ENCODE results near the gene TIE1. TPM values are rescaled to one million over a fixed set of nuclear protein-coding genes. Genes with fewer than 3 reads are reported as not detected.

Gene TIE1
- total RNA-seq, 1 donor from 2014 or later = 0.21 TPM

GRCh38 chr1:43334453-43335205, 33.8 kb downstream of the TIE1 start:
- H3K4me3 Mint-ChIP-seq = no peak overlapping the region
- no peak overlapping the region for H3K27ac ChIP-seq
- TF ChIP-seq, protein P1, sequence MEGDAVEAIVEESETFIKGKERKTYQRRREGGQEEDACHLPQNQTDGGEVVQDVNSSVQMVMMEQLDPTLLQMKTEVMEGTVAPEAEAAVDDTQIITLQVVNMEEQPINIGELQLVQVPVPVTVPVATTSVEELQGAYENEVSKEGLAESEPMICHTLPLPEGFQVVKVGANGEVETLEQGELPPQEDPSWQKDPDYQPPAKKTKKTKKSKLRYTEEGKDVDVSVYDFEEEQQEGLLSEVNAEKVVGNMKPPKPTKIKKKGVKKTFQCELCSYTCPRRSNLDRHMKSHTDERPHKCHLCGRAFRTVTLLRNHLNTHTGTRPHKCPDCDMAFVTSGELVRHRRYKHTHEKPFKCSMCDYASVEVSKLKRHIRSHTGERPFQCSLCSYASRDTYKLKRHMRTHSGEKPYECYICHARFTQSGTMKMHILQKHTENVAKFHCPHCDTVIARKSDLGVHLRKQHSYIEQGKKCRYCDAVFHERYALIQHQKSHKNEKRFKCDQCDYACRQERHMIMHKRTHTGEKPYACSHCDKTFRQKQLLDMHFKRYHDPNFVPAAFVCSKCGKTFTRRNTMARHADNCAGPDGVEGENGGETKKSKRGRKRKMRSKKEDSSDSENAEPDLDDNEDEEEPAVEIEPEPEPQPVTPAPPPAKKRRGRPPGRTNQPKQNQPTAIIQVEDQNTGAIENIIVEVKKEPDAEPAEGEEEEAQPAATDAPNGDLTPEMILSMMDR (IDR thresholded peaks at IDR 0.05) = no peak
- TF ChIP-seq EZH2 (IDR thresholded peaks at IDR 0.05) (no peak), EZH2phosphoT487 (IDR thresholded peaks at IDR 0.05) (no peak)
- H3F3A ChIP-seq (ENCODE audit: low read depth) = no peaks in the 10 kb centered on the region
- no peaks in the 10 kb centered on the region for H3K9me3 Mint-ChIP-seq
- H3K36me3 Mint-ChIP-seq = no peaks in the 10 kb centered on the region
- peaks cover 7% of the 10 kb centered on the region for H3K4me1 ChIP-seq
- H3K36me3 ChIP-seq = no peaks in the 10 kb centered on the region
- no peak overlapping the region for H3K9ac ChIP-seq
- H3K9me3 ChIP-seq (ENCODE audit: low read depth) = no peaks in the 10 kb centered on the region
- no peak for DNase-seq (ENCODE audit: low spot score)
- no peak overlapping the region for H3K4me3 ChIP-seq
- H2AFZ ChIP-seq (replicated peaks) = no peak overlapping the region
- peaks cover 16% of the 10 kb centered on the region for H3K4me1 Mint-ChIP-seq
- H3K27ac Mint-ChIP-seq = no peak overlapping the region
- no peaks in the 10 kb centered on the region for H3K79me2 ChIP-seq (ENCODE audit: low read depth)
- no peaks in the 10 kb centered on the region for H4K20me1 ChIP-seq (ENCODE audit: low read depth)
- H3K27me3 ChIP-seq = no peaks in the 10 kb centered on the region
- H3K27me3 Mint-ChIP-seq (ENCODE audit: insufficient read depth, low read depth) = peaks cover 12% of the 10 kb centered on the region
- H3K4me2 ChIP-seq = no peak overlapping the region

DNA sequence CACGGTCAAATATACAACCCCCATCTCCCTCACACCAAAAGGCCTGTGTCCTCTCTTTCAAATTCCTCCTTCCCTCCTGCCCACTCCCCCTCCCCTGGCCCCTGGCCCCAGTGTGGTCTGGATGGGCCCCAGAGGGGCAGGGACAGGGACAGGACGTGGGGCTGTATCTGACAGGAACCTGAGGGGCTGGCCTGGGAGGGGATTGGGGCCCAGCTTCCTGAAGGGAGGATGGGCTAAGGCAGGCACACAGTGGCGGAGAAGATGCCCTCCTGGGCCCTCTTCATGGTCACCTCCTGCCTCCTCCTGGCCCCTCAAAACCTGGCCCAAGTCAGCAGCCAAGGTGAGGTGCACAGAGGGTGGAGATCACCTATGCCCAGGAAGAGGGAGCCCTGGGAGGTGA, 36.8 kb downstream of the TIE1 start, which contains the start of gene MPL:
MPL (plus strand) TSS at position 231 of the 400 bp plus-strand sequence; CDS start at position 262, 31 bp downstream.
- Histone ChIP-seq H3K4me1 (peaks cover 7% of the 10 kb centered on the region), H3K4me3 (no peak within 1 kb of the TSS), H3K4me2 (no peak within 1 kb of the TSS), H3K27me3 (no peaks in the 10 kb centered on the region), H3F3A (ENCODE audit: low read depth) (no peaks in the 10 kb centered on the region), H3K27ac (no peak within 1 kb of the TSS), H4K20me1 (ENCODE audit: low read depth) (no peaks in the 10 kb centered on the region), H3K9ac (no peak within 1 kb of the TSS), H3K79me2 (ENCODE audit: low read depth) (no peaks in the 10 kb centered on the region), H2AFZ (replicated peaks) (no peak within 1 kb of the TSS), H3K36me3 (no peaks in the 10 kb centered on the region), H3K9me3 (ENCODE audit: low read depth) (no peaks in the 10 kb centered on the region)
- TF ChIP-seq EZH2phosphoT487 (IDR thresholded peaks at IDR 0.05) = no peak
- TF ChIP-seq EZH2 (IDR thresholded peaks at IDR 0.05) = no peak
- peaks cover 11% of the 10 kb centered on the region for H3K4me1 Mint-ChIP-seq
- H3K4me3 Mint-ChIP-seq = no peak within 1 kb of the TSS
- H3K36me3 Mint-ChIP-seq = no peaks in the 10 kb centered on the region
- H3K27me3 Mint-ChIP-seq (ENCODE audit: insufficient read depth, low read depth) = peaks cover 14% of the 10 kb centered on the region
- DNase-seq (ENCODE audit: low spot score) = no peak
- no peaks in the 10 kb centered on the region for H3K9me3 Mint-ChIP-seq
- H3K27ac Mint-ChIP-seq = no peak within 1 kb of the TSS

GRCh38 chr1:43338001-43338400, 37.2 kb downstream of the TIE1 start:
- peaks cover 14% of the 10 kb centered on the region for H3K27me3 Mint-ChIP-seq (ENCODE audit: insufficient read depth, low read depth)
- Histone ChIP-seq H3F3A (ENCODE audit: low read depth) (no peaks in the 10 kb centered on the region), H3K36me3 (no peaks in the 10 kb centered on the region), H3K4me2 (no peak overlapping the region), H3K27me3 (no peaks in the 10 kb centered on the region), H3K9me3 (ENCODE audit: low read depth) (no peaks in the 10 kb centered on the region), H3K79me2 (ENCODE audit: low read depth) (no peaks in the 10 kb centered on the region), H3K4me3 (no peak overlapping the region), H3K9ac (no peak overlapping the region), H4K20me1 (ENCODE audit: low read depth) (no peaks in the 10 kb centered on the region), H3K4me1 (peaks cover 7% of the 10 kb centered on the region), H3K27ac (no peak overlapping the region), H2AFZ (replicated peaks) (no peak overlapping the region)
- DNase-seq (ENCODE audit: low spot score) = no peak
- peaks cover 11% of the 10 kb centered on the region for H3K4me1 Mint-ChIP-seq
- TF ChIP-seq EZH2phosphoT487 (IDR thresholded peaks at IDR 0.05) (no peak), EZH2 (IDR thresholded peaks at IDR 0.05) (no peak)
- TF ChIP-seq, protein P1 (IDR thresholded peaks at IDR 0.05) = no peak
- H3K27ac Mint-ChIP-seq = no peak overlapping the region
- H3K9me3 Mint-ChIP-seq = no peaks in the 10 kb centered on the region
- no peak overlapping the region for H3K4me3 Mint-ChIP-seq
- no peaks in the 10 kb centered on the region for H3K36me3 Mint-ChIP-seq

Measured in neural progenitor cell (in vitro differentiated cells).